GM21447 (cell line): ENCODE data around the gene SELENOO.

Experiments used
- ATAC-seq: cut with Tn5 transposase; IDR thresholded peaks from one replicate; pipeline ENCODE4 v1.9.1; 2021; ENCODE audit not compliant: unreplicated experiment

SELENOO gene

GRCh38 chr22:50216055-50216683, 15.4 kb downstream of the SELENOO start:
- no peak for ATAC-seq

GRCh38 chr22:50216684-50217520, 16.1 kb downstream of the SELENOO start:
- no peak for ATAC-seq

- ATAC-seq, result no peak
These were observed 16.8 kb downstream of the SELENOO start for GRCh38 chr22:50217543-50218152.

DNA sequence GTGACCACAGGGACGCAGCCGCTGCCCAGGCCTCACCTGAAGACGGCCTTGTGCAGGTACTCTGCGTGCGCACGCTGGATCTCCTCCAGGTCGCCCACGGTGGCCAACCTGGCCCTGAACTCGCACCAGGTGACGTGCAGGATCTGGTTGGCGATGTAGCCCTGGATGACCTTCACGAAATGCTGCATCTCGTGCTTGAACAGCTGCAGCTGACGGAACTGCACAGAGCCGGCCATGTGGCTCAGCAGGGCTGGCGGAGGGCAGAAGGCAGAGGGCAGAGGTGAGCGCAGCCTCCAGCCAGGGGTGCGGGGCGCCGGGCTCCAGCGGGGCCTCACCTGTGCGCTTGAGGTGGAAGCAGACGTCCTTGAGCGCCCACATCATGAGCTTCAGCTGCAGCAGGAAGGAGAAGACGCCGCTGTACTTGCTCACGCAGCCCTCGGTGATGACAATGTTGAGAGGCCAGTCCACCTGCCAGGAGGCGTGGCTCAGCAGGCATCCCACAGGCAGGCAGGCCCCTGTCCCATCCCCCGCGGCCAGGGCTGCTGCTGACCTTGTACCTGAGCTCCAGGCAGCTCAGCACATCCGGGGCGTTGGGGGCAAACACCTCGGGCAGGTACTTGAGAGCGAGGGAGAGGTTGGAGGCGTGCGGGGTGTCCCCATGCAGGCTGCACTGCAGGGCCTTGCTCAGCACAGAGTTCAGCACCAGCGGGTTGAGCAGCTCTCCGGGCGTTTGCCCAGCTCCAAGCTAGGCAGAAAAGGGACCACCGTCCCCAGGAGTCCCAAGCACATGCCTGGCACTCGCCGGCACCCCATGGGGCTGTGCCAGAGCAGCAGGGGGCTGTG, 17.6 kb downstream of the SELENOO start:
- ATAC-seq, result no peak

GRCh38 chr22:50218996-50219727, 18.4 kb downstream of the SELENOO start:
- ATAC-seq, result no peak

DNA sequence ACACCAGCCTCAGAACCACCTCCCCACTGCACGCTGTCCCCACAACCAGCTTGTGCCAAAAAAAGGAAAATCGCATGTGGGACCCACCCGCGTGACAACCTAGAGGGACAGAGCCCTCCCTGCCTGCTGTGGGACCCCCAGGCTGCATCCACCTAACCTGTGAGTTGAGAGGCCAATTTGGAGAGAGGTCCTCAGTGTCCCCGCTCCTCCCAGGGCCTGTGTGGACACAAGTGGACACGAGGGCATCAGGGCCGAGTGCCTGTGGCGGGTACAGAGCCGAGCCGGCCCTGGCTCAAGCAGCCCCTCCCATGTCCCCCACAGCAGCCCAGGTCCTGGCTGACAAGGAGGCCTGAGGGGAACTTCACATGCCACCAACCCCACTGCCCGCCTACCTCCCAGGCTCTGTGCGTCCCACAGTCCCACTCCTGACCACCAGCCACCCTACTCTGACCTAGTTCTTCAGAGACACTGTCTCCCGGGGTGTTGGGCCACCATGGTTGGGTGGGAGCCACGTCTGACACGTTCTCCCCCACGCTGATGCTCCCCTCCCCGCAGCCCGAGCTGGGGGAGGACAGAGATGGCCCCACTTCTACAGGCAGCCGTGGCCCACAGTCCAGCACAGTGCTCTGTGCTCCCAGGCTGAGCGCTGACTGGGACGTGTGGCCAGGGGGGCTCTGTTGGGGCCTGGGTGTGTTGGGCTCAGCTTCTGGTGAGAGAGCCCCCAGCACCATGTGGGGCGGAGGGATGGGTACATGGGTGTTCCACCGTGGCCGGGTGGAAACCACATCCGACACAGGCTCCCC, 19.2 kb downstream of the SELENOO start:
- no peak for ATAC-seq

- ATAC-seq, result no peak
These were observed 20.0 kb downstream of the SELENOO start for GRCh38 chr22:50220603-50221409.

- ATAC-seq, result no peak
These were observed 20.8 kb downstream of the SELENOO start for GRCh38 chr22:50221410-50222300.

- no peak for ATAC-seq
These were observed 21.7 kb downstream of the SELENOO start for GRCh38 chr22:50222508-50222907.

- ATAC-seq, result no peak
These were observed 23.3 kb downstream of the SELENOO start for GRCh38 chr22:50224071-50224470.

DNA sequence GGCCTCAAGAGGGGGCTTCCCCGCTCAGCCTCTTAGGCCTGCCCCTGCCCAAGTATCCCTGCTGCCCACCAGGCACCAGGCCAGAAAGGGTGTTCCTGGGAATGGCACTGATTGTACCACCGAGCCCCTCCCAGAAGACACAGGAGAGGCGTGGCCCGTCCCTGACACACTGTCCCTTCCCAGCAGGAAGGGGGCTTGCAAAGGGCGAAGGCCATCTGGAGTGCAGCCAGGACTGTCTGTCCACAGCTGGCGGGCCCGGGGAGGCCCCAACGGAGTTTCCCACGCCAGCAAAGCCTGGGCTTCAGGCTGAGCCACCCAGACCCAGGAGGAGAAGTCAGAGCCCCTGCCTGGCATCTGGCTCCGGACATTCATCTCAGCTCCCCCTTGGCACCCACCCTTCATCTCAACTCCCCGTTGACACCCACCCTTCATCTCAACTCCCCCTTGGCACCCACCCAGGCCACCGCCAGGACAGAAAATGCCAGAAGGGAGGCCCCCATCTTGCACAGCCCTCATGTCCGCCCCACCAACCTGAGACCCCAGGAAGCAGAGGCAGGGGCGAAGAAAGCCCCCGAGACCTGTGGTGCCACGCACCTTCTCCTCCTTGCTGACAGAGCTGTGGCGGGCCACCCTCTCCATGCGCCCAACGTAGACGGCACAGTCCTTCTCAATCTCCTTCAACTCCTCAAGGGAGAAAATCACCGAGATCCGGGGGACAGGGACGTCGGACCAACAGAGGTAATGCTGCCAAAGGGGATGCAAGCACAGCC, 24.6 kb downstream of the SELENOO start:
- ATAC-seq, result no peak

DNA sequence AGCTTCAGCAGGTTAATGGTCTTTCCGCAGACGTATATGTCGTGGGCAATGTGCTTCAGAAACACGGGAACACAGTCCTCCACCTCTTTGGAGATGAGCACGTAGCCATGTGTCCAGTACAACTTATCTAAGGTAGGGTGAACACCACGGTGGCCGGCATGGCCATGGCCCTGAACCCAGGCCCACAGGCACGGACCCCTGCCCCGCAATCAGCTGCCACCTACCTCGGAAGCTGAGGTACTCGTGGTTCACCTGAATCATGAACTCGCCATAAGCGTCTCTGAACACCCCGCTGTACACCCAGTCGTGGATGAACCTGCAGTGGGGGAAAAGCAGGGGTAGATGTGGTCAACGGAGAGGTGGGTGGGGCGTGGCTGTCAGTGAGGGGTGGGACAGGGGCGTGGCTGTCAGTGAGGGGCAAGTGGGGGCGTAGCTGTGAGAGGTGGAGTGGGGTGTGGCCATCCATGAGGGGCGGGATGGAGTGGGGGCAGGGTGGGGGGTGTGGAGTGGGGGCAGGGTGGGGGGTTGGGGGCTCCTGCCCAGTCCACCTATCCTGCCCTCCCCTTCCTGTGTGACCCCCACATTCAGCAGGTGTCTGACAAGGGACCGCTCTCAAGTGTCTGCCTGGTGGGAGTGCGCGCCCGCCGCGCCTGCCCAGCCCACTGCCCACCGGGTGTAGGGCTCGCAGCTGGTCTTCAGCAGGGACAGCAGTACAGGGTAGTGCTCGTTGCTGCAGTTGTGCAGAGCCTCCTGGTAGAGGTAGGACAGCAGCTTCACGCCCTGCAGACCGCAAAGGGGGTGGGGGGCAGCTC, 25.5 kb downstream of the SELENOO start:
- ATAC-seq, result no peak

GRCh38 chr22:50226875-50227165, 26.0 kb downstream of the SELENOO start:
- no peak for ATAC-seq

DNA sequence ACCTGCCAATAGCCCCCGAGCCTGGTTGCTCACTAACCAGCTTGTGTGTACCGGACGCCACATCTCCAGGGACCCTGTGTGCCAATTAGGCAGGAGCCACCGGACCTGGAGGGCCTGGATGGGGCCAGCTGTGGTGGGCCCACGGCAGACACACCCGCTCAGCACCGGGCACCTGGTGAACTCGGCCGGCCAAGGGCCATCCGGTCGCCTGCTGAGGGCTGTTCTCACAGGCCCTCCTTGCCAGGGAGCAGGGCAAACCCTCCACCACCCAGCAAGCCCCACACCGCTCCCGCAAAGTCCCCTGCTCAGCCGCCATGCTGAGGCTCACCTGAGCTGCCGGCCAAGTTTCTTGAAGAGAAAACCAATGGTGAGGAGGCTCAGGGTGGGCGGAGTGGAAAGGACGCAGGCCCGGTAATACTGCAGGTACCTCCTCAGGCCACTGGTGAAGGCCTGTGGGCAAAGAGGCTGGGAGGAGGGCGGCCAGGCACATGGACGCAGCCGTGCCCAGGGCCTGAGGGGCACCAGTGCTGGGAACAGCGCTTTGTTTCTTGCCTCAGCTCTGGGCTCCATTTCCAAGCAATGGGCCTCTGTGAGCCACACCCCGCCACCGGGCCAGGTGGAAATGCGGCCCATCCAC, 26.9 kb downstream of the SELENOO start:
- no peak for ATAC-seq

- no peak for ATAC-seq
These were observed 27.6 kb downstream of the SELENOO start for GRCh38 chr22:50228366-50228765.

DNA sequence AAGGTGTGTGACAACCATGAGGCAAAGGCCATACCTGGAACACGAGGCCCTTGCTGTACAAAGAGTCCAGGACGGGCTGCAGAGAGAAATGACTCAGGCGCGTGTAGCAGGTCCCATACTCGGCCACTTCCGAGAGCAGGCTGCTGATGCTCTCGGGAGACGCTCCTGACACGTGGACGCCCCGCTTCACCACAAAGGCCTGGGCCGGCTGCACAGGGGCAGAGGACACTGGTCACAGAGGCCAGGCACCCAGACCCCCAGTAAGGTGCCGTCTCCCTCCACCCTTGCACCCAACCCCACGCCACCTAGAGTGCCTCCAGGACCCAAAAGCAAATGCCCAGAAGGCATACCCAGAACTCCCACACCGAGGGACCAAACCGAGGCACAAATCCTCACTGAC, 28.6 kb downstream of the SELENOO start:
- ATAC-seq, result no peak
